Mesenchymal stem cell (in vitro differentiated cells and primary cell): ENCODE results near the gene OPA1.

ENCODE experiments used
- DNase-seq: peaks from one replicate; pipeline ENCODE4 v3.0.0-alpha.2; 2013
- H2AFZ ChIP-seq: one replicate; pipeline ENCODE4 v1.6.1; 2013; ENCODE audit warnings: low read depth, mild to moderate bottlenecking, control low read depth, inconsistent platforms, low read length, moderate library complexity
- H2AK5ac ChIP-seq: 2 replicates; pipeline ENCODE4 v1.6.1; 2013; ENCODE audit warnings: low read length, moderate library complexity, mild to moderate bottlenecking, inconsistent platforms; ENCODE audit not compliant: severe bottlenecking
- H2BK120ac ChIP-seq: one replicate; pipeline ENCODE4 v1.6.1; 2013; ENCODE audit warnings: low read depth, mild to moderate bottlenecking, inconsistent platforms, low read length, moderate library complexity
- H2BK12ac ChIP-seq, 2 experiments: one replicate each; pipeline ENCODE4 v1.6.1; 2013; ENCODE audit warnings: inconsistent platforms in 2 of 2, low read length in 2 of 2, mild to moderate bottlenecking in 2 of 2, moderate library complexity in 2 of 2, control low read depth in 1 of 2
- H2BK15ac ChIP-seq: one replicate; pipeline ENCODE4 v1.6.1; 2013; ENCODE audit warnings: mild to moderate bottlenecking, low read depth, inconsistent platforms; ENCODE audit not compliant: poor library complexity, severe bottlenecking
- H2BK5ac ChIP-seq: 2 replicates; pipeline ENCODE4 v1.6.1; 2013; ENCODE audit warnings: low read depth, mild to moderate bottlenecking, low read length, control low read depth, inconsistent platforms; ENCODE audit not compliant: poor library complexity, severe bottlenecking
- H3K14ac ChIP-seq, 2 experiments: one replicate each; pipeline ENCODE4 v1.6.1; 2013; ENCODE audit warnings: inconsistent platforms in 2 of 2, low read length in 2 of 2, control low read depth in 1 of 2, mild to moderate bottlenecking in 1 of 2, moderate library complexity in 1 of 2
- H3K18ac ChIP-seq, 2 experiments: one replicate each; pipeline ENCODE4 v1.6.1; 2013; ENCODE audit warnings: inconsistent platforms in 2 of 2, low read length in 2 of 2, control low read depth in 1 of 2, low read depth in 1 of 2, mild to moderate bottlenecking in 1 of 2
- H3K23ac ChIP-seq, 2 experiments: one replicate each; pipeline ENCODE4 v1.6.1; 2013; ENCODE audit warnings: inconsistent platforms in 2 of 2, low read length in 2 of 2, mild to moderate bottlenecking in 2 of 2, moderate library complexity in 2 of 2, control low read depth in 1 of 2
- H3K27ac ChIP-seq: 2 replicates; pipeline ENCODE4 v1.5.1; 2013; ENCODE audit warnings: mild to moderate bottlenecking, moderate library complexity, low read length, control low read depth, inconsistent platforms; ENCODE audit not compliant: poor library complexity, severe bottlenecking
- H3K27me3 ChIP-seq, 2 experiments: 2 replicates each; pipeline versions ENCODE4 v1.6.1 to v1.7.0; 2013; ENCODE audit warnings: low read length in 2 of 2, mild to moderate bottlenecking in 2 of 2, moderate library complexity in 2 of 2, control low read depth in 1 of 2, inconsistent platforms in 1 of 2; ENCODE audit not compliant: control insufficient read depth in 1 of 2, insufficient read depth in 1 of 2
- H3K36me3 ChIP-seq, 2 experiments: 2 replicates each; pipeline versions ENCODE4 v1.6.1 to v1.7.0; 2013; ENCODE audit warnings: low read length in 2 of 2, control low read depth in 1 of 2, inconsistent platforms in 1 of 2, low read depth in 1 of 2, mild to moderate bottlenecking in 1 of 2; ENCODE audit not compliant: insufficient read depth in 2 of 2, control insufficient read depth in 1 of 2
- H3K4ac ChIP-seq, 2 experiments: one replicate each; pipeline ENCODE4 v1.6.1; 2013; ENCODE audit warnings: inconsistent platforms in 2 of 2, low read length in 2 of 2, mild to moderate bottlenecking in 2 of 2, moderate library complexity in 2 of 2, control low read depth in 1 of 2, low read depth in 1 of 2
- H3K4me1 ChIP-seq: 2 replicates; pipeline ENCODE4 v1.6.1; 2013; ENCODE audit warnings: low read depth, low read length, control low read depth; ENCODE audit not compliant: control insufficient read depth, insufficient read depth
- H3K4me2 ChIP-seq: 2 replicates; pipeline ENCODE4 v1.6.1; 2013; ENCODE audit warnings: low read length, mild to moderate bottlenecking, inconsistent platforms; ENCODE audit not compliant: poor library complexity, severe bottlenecking
- H3K4me3 ChIP-seq, 2 experiments: 2 replicates each; pipeline versions ENCODE4 v1.5.1 to v1.7.0; 2013; ENCODE audit warnings: low read length in 2 of 2, mild to moderate bottlenecking in 2 of 2, control low read depth in 1 of 2, low read depth in 1 of 2; ENCODE audit not compliant: insufficient read depth in 1 of 2
- H3K79me1 ChIP-seq: replicated peaks from 2 replicates; pipeline ENCODE4 v1.6.1; 2013; ENCODE audit warnings: mild to moderate bottlenecking, control low read depth, low read length, inconsistent platforms; ENCODE audit not compliant: poor library complexity, severe bottlenecking
- H3K9ac ChIP-seq: 2 replicates; pipeline ENCODE4 v1.7.0; 2013; ENCODE audit warnings: mild to moderate bottlenecking, low read length, moderate library complexity
- H3K9me3 ChIP-seq: 2 replicates; pipeline ENCODE4 v1.7.0; 2013; ENCODE audit warnings: mild to moderate bottlenecking, low read length; ENCODE audit not compliant: control insufficient read depth
- H4K8ac ChIP-seq: one replicate; pipeline ENCODE4 v1.6.1; 2013; ENCODE audit warnings: inconsistent platforms, mild to moderate bottlenecking, low read length, moderate library complexity
- H4K91ac ChIP-seq: one replicate; pipeline ENCODE4 v1.6.1; 2013; ENCODE audit warnings: mild to moderate bottlenecking, low read length, inconsistent platforms
- WGBS: methylation state at CpG from one replicate; pipeline ENCODE4 v1.1.7; 2013; ENCODE audit warnings: mixed read lengths; 5-methylcytosine and 5-hydroxymethylcytosine counted together

The OPA1 gene

GRCh38 chr3:193743702-193744047, 150.7 kb downstream of the OPA1 start:
- Histone ChIP-seq H3K9ac (no peak overlapping the region), H3K4me2 (peak overlapping the region; percentile 2), H3K4me3 (no peak overlapping the region), H2BK5ac (no peak overlapping the region), H2AFZ (no peak overlapping the region), H3K27me3 (no peaks in the 10 kb centered on the region), H4K91ac (no peak overlapping the region), H3K23ac (no peak overlapping the region), H4K8ac (no peak overlapping the region), H2BK15ac (no peak overlapping the region), H3K27ac (no peak overlapping the region), H3K4me1 (peaks cover 8% of the 10 kb centered on the region), H2BK120ac (no peak overlapping the region), H3K79me1 (no peaks in the 10 kb centered on the region), H3K9me3 (no peaks in the 10 kb centered on the region), H3K4ac (no peak overlapping the region), H3K36me3 (no peaks in the 10 kb centered on the region), H3K18ac (no peak overlapping the region), H2AK5ac (no peak overlapping the region), H2BK12ac (no peak overlapping the region), H3K14ac (no peak overlapping the region)
- WGBS: 71% methylated on average over 8 of the region's 8 CpGs
- DNase-seq: no peak

DNA sequence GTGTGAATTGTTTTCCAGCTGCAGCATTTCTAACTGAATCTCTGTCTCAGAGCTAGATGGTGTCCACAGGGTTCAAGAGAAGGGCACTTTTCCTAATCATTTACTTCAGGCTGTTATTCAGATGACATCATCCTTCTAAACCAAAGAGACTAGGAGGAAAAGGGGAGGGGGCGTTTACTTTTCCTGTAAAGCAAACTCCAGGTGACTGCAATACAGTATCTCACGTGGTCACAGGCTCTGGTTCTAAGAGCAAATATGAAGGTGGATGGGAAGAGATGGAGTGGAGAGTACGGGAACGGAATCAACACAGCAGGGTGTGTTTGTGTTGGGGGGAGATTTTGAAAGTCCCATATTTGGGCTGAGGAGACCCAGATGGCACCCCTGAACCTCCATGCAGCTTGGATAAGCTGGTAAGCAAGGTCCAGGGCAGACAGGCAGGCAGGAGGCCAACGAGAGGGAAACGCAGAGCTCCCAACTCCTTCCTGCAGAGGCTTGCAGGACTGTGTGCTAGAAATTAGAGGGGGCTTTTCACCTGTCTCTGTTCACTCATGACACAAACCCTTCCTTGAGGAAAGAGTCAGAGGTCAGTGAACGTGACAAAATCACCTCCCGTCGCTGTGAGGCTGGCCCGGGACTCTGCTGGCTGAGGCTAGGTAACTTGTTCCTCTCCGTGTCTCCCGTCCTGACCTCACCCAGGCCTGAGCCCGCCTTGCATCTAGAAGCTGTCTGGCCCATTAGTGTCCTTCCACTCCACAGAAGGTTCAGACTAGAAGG, 151.2 kb downstream of the OPA1 start:
- no peak overlapping the region for H3K27ac ChIP-seq

DNA sequence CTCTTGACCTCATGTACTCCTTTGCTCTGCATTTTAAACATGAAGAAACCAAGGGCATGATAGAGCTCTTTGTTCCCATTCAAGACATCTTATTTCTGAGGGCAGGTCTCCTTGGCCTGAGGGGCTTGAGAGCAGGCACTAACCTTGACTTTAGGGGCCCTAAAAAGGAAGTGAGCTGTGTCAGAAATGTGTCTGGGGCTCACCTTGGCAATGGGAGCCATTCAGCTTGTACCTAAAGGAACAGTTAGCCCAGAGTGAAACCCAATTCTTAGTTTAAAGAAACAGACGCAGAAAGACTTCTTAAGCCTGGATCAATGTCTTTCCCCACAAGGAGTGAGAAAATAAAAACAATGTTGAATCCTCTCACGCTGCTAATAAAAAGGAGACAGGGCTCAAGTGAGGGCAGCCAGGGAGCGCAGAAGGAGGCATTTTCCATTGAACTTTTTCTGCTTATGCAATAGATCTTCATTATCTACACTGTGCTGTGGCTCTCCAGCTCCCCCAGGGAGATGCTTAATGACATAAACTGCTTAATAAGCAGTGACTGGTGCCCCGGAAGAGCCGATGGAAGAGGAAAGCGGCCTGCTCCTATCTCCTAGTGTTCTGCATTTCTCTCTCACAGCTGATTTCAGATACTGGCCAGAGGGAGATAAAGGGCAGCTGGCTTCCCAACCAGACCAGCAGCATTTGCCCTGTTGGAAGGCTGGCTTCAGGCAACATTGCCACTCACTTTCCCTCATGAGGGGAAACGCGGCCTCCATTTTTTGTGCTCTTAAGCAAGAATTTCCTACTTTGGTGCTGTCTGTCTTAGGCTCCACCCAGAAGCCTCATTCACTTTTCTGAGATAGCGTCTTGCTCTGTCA, 152.0 kb downstream of the OPA1 start:
- Histone ChIP-seq H2BK5ac (no peak overlapping the region), H2AFZ (peak overlapping the region; percentile 15), H2AK5ac (no peak overlapping the region)

More for the DNA sequence above, 151.2 kb downstream of the OPA1 start:
- Histone ChIP-seq H3K4me1 (peaks cover 8% of the 10 kb centered on the region), H3K9ac (no peak overlapping the region), H3K4me2 (peak overlapping the region; percentile 2), H4K91ac (no peak overlapping the region), H3K27me3 (no peaks in the 10 kb centered on the region), H4K8ac (no peak overlapping the region), H2BK15ac (no peak overlapping the region), H3K4me3 (no peak overlapping the region), H3K23ac (no peak overlapping the region), H2BK12ac (no peak overlapping the region), H2AK5ac (no peak overlapping the region), H2AFZ (no peak overlapping the region), H3K36me3 (no peaks in the 10 kb centered on the region), H3K79me1 (no peaks in the 10 kb centered on the region), H2BK120ac (peak overlapping the region; percentile 29), H3K18ac (peak overlapping the region in 1 of 2 experiments; percentile 66), H3K9me3 (no peaks in the 10 kb centered on the region), H3K4ac (no peak overlapping the region), H2BK5ac (no peak overlapping the region), H3K14ac (no peak overlapping the region)
- WGBS: 64% methylated on average over 12 of the region's 13 CpGs
- DNase-seq: peak; percentile 5

GRCh38 chr3:193746832-193747231, 153.8 kb downstream of the OPA1 start:
- no peak overlapping the region for H3K9ac ChIP-seq
- no peak overlapping the region for H2BK12ac ChIP-seq
- H2BK120ac ChIP-seq: no peak overlapping the region
- DNase-seq: no peak
- no peak overlapping the region for H3K4ac ChIP-seq
- no peak overlapping the region for H3K27ac ChIP-seq
- H3K4me3 ChIP-seq: no peak overlapping the region
- no peak overlapping the region for H2AFZ ChIP-seq
- H3K4me2 ChIP-seq: no peak overlapping the region
- no peak overlapping the region for H2AK5ac ChIP-seq
- H3K23ac ChIP-seq: no peak overlapping the region
- no peaks in the 10 kb centered on the region for H3K9me3 ChIP-seq
- no peak overlapping the region for H4K8ac ChIP-seq
- peaks cover 8% of the 10 kb centered on the region for H3K4me1 ChIP-seq
- H3K79me1 ChIP-seq: no peaks in the 10 kb centered on the region
- no peaks in the 10 kb centered on the region for H3K27me3 ChIP-seq
- 100% methylated on average over 3 of the region's 5 CpGs for WGBS
- no peak overlapping the region for H2BK5ac ChIP-seq
- no peak overlapping the region for H4K91ac ChIP-seq
- H3K18ac ChIP-seq: no peak overlapping the region
- H2BK15ac ChIP-seq: no peak overlapping the region
- no peak overlapping the region for H3K14ac ChIP-seq
- no peaks in the 10 kb centered on the region for H3K36me3 ChIP-seq

More for the DNA sequence above, 152.0 kb downstream of the OPA1 start:
- Histone ChIP-seq H4K91ac (no peak overlapping the region), H3K27me3 (no peaks in the 10 kb centered on the region), H3K36me3 (no peaks in the 10 kb centered on the region), H3K4me3 (no peak overlapping the region), H4K8ac (peak overlapping the region; percentile 4), H3K4me2 (no peak overlapping the region), H3K9ac (no peak overlapping the region), H2BK15ac (no peak overlapping the region), H3K4me1 (peaks cover 8% of the 10 kb centered on the region), H3K4ac (no peak overlapping the region), H3K79me1 (no peaks in the 10 kb centered on the region), H3K27ac (no peak overlapping the region), H3K23ac (no peak overlapping the region), H2BK120ac (no peak overlapping the region), H3K14ac (no peak overlapping the region), H2BK12ac (peak overlapping the region; percentile 18 to 34), H3K18ac (peak overlapping the region in 1 of 2 experiments; percentile 66), H3K9me3 (no peaks in the 10 kb centered on the region)
- peak; percentile 83 for DNase-seq
- WGBS: 35% methylated on average over 8 of the region's 9 CpGs
